Stimulated activated memory B cell treated with anti-CD40 and anti-IgM and Interleukin-4, amounts not matched to agents 10 μg/mL and 1 μg/mL and 100 μg/mL, for 72 hours (primary cell): Measurements from ENCODE around the gene KLK15.
"Not testable (repeated sequence)": the region's sequence is repeated elsewhere in the genome, so short reads cannot be mapped to it uniquely, and the experiment has no call there.

Experiments used
- ATAC-seq: fragments of 150-1000 bp; cut with Tn5 transposase; 2 replicates; pipeline ENCODE4 v1.10.0; 2021
- H3K27ac Mint-ChIP-seq: one replicate; pipeline ENCODE4 v1.8.0; 2022; ENCODE audit warnings: mild to moderate bottlenecking, mixed read lengths
- H3K27me3 Mint-ChIP-seq: one replicate; pipeline ENCODE4 v1.8.0; 2022; ENCODE audit warnings: mixed read lengths
- H3K36me3 Mint-ChIP-seq: one replicate; pipeline ENCODE4 v1.8.0; 2022; ENCODE audit warnings: mixed read lengths
- H3K4me1 Mint-ChIP-seq: one replicate; pipeline ENCODE4 v1.8.0; 2022; ENCODE audit warnings: mixed read lengths
- H3K4me3 Mint-ChIP-seq: one replicate; pipeline ENCODE4 v1.8.0; 2022; ENCODE audit warnings: mild to moderate bottlenecking, moderate library complexity, mixed read lengths
- H3K9me3 Mint-ChIP-seq: one replicate; pipeline ENCODE4 v1.8.0; 2022; ENCODE audit warnings: mixed read lengths

Gene KLK15

DNA sequence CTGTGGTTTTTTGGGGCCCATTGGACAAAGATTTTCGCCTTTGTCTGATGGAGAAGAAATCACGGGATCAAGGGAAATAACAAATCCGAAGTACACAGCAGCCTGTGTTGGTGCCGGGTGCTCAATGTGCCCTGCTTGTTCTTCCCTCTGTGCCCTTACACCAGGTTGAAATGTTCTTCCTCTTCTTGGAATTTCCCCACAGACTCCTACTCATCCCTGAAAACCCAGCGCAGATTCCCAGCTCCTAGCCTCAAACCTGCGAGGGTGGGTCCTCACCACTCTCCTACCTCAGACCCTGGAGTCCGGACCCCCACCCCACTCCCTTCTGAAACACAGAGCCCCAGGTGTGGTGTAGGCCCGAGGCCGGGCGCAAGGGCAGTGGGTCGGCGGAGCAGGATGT, 48.0 kb downstream of the KLK15 start:
- ATAC-seq, result no peak
- no peak overlapping the region for H3K4me3 Mint-ChIP-seq
- H3K27ac Mint-ChIP-seq, result no peak overlapping the region
- H3K9me3 Mint-ChIP-seq, result no peaks in the 10 kb centered on the region
- H3K27me3 Mint-ChIP-seq, result peaks cover 46% of the 10 kb centered on the region
- H3K36me3 Mint-ChIP-seq, result no peaks in the 10 kb centered on the region
- H3K4me1 Mint-ChIP-seq, result peaks cover 8% of the 10 kb centered on the region

DNA sequence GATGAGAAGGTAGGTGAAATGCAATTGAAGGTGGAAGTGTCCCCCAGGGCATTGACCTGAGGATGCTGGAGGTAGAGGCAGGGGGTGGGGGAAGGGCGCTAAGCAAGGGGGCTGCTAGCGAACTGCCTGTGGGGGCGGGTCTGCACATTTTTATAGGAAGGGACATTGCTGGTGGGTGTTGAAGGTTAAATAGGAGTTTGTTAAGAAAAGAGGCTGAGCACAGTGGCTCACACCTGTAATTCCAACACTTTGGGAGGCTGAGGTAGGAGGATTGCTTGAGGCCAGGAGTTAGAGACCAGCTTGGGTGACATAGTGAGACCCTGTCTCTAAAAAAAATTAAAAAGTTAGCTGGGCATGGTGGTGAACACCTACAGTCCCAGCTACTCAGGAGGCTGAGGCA, 48.7 kb downstream of the KLK15 start:
- peaks cover 52% of the 10 kb centered on the region for H3K27me3 Mint-ChIP-seq
- peaks cover 8% of the 10 kb centered on the region for H3K4me1 Mint-ChIP-seq
- H3K4me3 Mint-ChIP-seq, result no peak overlapping the region
- H3K9me3 Mint-ChIP-seq, result no peaks in the 10 kb centered on the region
- no peaks in the 10 kb centered on the region for H3K36me3 Mint-ChIP-seq
- no peak overlapping the region for H3K27ac Mint-ChIP-seq
- no peak for ATAC-seq

DNA sequence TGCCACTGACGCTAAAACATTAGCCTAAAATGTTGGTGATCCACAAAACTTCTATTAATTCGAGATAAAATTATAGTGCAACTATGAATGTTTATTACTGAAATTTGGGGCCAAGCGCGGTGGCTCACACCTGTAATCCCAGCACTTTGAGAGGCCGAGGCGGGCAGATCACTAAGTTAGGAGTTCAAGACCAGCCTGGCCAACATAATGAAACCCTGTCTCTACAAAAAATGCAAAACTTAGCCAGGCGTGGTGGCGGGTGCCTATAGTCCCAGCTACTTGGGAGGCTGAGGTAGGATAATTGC, 49.6 kb downstream of the KLK15 start:
- H3K4me1 Mint-ChIP-seq, ATAC-seq, H3K9me3 Mint-ChIP-seq, H3K4me3 Mint-ChIP-seq, H3K36me3 Mint-ChIP-seq, H3K27ac Mint-ChIP-seq: not testable (repeated sequence)
- H3K27me3 Mint-ChIP-seq, result peaks cover 61% of the 10 kb centered on the region

DNA sequence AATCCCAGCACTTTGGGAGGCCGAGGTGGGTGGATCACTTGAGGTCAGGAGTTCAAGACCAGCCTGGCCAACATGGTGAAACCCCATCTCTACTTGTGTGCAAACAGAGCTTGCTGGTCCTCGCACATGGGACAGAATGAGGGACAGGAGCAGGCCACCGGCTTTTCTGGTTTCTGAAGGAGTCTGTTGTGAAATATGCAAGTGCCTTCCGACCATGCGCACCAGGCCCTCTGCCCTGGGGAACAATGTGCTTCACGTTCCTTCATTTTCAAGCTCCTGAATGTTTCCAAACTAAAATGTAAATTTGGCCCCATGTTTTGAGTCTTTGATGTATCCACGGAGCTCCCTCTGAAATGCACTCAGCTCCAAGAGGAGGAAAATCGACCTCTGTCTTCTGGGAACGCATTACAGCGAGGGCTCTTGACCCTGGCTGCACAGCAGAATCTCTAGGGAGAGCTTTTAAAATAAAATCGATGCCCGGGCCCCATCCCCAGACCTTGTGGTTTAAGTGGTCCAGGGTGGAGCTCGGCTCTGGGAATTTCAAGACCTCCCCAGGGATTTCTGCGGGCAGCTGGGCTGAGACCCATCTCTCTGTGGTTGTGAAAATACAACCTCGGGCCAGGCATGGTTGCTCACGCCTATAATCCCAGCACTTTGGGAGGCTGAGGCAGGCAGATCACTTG, 52.5 kb downstream of the KLK15 start:
- Mint-ChIP-seq H3K27ac (no peak overlapping the region), H3K27me3 (peaks cover 85% of the 10 kb centered on the region), H3K4me1 (peaks cover 8% of the 10 kb centered on the region), H3K9me3 (peaks cover 3% of the 10 kb centered on the region), H3K4me3 (no peak overlapping the region), H3K36me3 (no peaks in the 10 kb centered on the region)
- no peak for ATAC-seq

DNA sequence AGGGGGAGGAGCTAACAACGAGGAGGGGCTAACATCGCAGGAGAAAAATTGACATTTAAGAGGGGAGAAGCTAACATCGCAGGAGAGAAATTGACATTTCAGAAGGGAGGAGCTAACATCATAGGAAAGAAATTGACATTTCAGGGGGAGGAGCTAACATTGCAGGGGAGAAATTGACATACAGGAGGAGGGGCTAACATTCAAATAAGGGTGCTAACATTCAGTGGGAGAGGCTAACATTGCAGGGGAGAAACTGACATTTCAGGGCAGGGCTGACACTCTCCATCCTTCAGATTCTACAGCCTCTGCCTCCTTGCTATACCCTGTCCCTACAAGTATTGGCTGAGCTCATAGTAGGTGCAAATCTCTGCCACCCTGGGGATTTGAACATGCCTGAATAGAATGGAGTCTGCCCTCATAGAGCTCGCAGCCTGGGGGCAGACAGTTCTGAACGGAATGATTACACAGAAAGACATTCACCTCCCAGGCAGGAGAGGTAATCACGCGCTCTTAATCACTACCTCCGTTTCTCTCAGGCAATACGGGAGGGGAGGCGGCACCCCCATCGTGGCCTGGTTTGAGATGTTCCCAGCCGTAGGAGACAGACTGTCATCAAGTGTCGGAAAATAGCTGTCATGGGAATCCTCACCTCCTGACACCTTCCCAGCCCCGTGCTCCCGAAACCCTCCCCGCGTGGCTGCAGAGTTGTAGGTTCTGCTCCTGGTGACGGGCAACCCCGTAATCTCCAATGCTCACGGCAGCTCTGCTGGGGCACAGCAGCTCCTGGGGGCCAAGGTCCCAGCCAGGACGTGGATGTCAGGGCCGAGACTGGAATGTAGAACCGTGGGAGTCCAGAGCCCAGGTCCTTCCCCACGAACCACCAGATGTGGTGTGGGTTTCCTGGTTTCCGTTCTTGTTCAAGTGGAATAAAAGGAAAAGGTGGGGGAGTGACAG, 53.6 kb downstream of the KLK15 start:
- Mint-ChIP-seq H3K4me1 (peaks cover 8% of the 10 kb centered on the region), H3K36me3 (no peaks in the 10 kb centered on the region), H3K9me3 (peaks cover 3% of the 10 kb centered on the region), H3K4me3 (no peak overlapping the region), H3K27me3 (peaks cover 85% of the 10 kb centered on the region), H3K27ac (no peak overlapping the region)
- no peak for ATAC-seq

DNA sequence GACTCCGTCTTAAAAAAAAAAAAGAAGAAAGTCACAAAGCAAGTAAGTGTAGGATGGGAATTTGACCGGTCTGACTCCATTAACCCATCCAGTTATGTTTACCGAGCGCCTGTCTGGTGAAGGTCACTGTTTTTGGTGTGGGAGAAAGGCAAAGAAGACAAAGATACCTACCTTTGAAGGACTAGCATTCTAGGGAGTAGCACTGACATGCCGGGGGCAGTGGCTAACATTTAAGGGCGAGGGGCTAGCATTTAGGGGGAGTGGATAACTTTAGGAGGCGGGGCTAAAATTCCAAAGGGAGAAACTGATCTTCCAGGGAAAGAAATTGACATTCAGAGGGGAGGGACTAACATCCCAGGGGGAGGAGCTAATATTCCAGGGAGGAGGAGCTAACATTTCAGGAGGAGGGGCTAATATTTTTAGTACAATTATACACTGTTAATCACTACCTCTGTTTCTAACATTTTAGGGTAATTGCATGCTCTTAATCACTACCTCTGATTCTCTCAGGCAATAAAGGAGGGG, 54.4 kb downstream of the KLK15 start:
- H3K27ac Mint-ChIP-seq, result no peak overlapping the region
- no peak overlapping the region for H3K4me3 Mint-ChIP-seq
- peaks cover 3% of the 10 kb centered on the region for H3K9me3 Mint-ChIP-seq
- no peak for ATAC-seq
- H3K27me3 Mint-ChIP-seq, result peaks cover 93% of the 10 kb centered on the region
- peaks cover 8% of the 10 kb centered on the region for H3K4me1 Mint-ChIP-seq
- no peaks in the 10 kb centered on the region for H3K36me3 Mint-ChIP-seq

DNA sequence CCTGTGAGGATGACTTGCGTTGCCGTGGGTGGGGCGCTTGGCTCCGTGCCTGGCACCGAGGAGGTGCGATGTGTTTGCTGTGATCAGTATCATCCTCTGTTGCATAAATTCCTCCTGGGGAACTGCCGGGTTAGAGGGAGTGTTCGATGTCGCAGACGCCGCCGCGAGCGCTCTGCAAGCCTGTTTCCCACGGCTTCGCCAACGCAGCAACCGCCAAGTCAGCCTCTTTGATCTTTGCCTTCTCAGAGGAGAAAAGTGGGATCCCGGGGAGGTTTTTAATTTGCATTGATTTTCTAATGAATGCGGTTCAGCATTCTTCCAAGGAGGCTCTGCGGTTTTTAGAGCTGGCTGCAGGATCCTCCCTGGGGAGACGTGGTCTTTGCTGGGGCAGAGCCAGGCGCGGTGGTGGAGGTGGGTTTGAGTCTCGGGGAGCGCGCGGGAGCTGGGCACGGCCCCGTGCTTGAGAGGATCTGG, 55.5 kb downstream of the KLK15 start:
- H3K9me3 Mint-ChIP-seq, result peaks cover 3% of the 10 kb centered on the region
- peaks cover 90% of the 10 kb centered on the region for H3K27me3 Mint-ChIP-seq
- H3K4me1 Mint-ChIP-seq, result no peaks in the 10 kb centered on the region
- ATAC-seq, result no peak
- H3K4me3 Mint-ChIP-seq, result no peak overlapping the region
- H3K27ac Mint-ChIP-seq, result no peak overlapping the region
- H3K36me3 Mint-ChIP-seq, result no peaks in the 10 kb centered on the region

DNA sequence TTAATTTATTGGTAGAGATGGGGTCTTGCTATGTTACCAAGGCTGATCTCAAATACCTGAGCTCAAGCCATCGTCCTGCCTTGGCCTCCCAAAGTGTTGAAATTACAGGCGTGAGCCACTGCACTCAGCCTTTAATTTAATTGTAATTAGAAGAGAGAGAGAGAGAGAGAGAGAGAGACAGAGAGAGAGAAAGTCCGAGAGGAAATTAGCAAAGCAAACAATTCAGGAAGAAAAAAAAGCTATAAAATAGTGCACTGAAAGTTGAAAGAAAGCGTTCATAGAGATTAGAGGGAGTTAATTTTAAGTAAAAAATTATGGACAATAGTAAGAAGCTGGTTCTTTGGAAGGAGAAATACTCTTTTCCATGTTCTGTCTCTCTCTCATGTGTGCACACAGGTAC, 56.1 kb downstream of the KLK15 start:
- Mint-ChIP-seq H3K27ac (no peak overlapping the region), H3K27me3 (peaks cover 84% of the 10 kb centered on the region), H3K9me3 (peaks cover 3% of the 10 kb centered on the region), H3K4me3 (no peak overlapping the region), H3K4me1 (no peaks in the 10 kb centered on the region), H3K36me3 (no peaks in the 10 kb centered on the region)
- no peak for ATAC-seq

DNA sequence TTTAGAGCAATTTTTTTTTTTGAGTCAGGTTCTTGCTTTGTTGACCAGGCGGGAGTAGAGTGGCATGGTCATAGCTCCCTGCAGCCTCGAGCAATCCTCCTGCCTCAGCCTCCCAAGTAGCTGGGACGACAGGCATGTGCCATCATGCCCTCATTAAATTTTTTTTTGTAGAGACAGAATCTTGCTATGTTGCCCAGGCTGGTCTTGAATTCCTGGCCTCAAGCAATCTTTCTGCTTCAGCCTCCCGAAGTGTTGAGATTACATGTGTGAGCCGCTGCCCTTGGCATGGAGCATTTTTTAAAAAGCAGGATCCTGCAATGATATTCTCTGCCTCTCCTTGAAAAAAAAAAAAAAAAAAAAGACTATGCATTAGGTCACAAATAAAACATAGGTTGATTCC, 57.2 kb downstream of the KLK15 start:
- ATAC-seq, result no peak
- Mint-ChIP-seq H3K4me3 (no peak overlapping the region), H3K27ac (no peak overlapping the region), H3K9me3 (peaks cover 3% of the 10 kb centered on the region), H3K36me3 (no peaks in the 10 kb centered on the region), H3K27me3 (peaks cover 76% of the 10 kb centered on the region), H3K4me1 (no peaks in the 10 kb centered on the region)
